ENCODE results near the gene DARS2. TPM values are rescaled to one million over a fixed set of nuclear protein-coding genes. Genes with fewer than 3 reads are reported as not detected.
A peak's percentile ranks its signal among the peaks of the same experiment; 100 is the strongest.
"Not testable (repeated sequence)": the region's sequence is repeated elsewhere in the genome, so short reads cannot be mapped to it uniquely, and the experiment has no call there.

The DARS2 gene
- total and polyA plus RNA-seq, 2 donors, result 6.5 to 17.0 TPM

GRCh38 chr1:173866413-173867115, 42.1 kb downstream of the DARS2 start:
- peaks cover 6% of the 10 kb centered on the region for H3K36me3 ChIP-seq (ENCODE audit: insufficient read depth)
- WGBS, result 14% methylated on average over 2 of the region's 2 CpGs
- H3K4me1 ChIP-seq (ENCODE audit: insufficient read depth), result no peaks in the 10 kb centered on the region
- DNase-seq (ENCODE audit: extremely low spot score), result no peak
- peak overlapping the region; percentile 43 for H3K4me3 ChIP-seq (ENCODE audit: low read depth, low read length)
- no peak overlapping the region for H3K27ac ChIP-seq (ENCODE audit: low read depth)

DNA sequence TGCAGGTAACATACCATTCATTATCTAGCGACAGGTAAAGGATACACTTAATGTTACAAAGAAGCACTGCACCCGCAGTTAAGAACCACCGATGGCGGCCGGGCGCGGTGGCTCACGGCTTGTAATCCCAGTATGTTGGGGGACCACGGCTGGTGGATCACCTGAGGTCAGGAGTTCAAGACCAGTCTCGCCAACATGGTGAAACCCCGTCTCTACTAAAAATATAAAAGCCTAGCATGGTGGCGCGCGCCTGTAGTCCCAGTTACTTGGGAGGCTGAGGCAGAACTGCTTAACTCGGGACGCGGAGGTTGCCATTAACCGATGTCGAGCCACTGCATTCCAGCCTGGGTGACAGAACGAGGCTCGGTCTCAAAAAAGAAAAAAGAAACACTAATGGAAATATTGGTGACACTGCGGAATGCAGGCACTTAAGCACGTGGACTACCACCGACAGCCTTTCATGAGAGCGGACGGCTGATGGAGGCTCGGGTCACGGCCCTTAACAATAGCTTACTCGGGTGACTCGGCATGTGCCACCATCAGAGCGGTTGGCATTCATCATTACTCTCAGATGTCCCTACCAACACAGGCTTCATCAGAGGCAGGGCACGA, 42.8 kb downstream of the DARS2 start:
- WGBS, result 4% methylated on average over 32 of the region's 32 CpGs
- DNase-seq (ENCODE audit: extremely low spot score), result no peak
- Histone ChIP-seq H3K36me3 (ENCODE audit: insufficient read depth) (peaks cover 6% of the 10 kb centered on the region), H3K27ac (ENCODE audit: low read depth) (peak overlapping the region; percentile 93), H3K4me3 (ENCODE audit: low read depth, low read length) (peak overlapping the region; percentile 43), H3K4me1 (ENCODE audit: insufficient read depth) (no peaks in the 10 kb centered on the region)

- peak within 1 kb of the TSS; percentile 96 for H3K27ac ChIP-seq (ENCODE audit: low read depth)
- peak; percentile 100 for DNase-seq (ENCODE audit: extremely low spot score)
- no peaks in the 10 kb centered on the region for H3K4me1 ChIP-seq (ENCODE audit: insufficient read depth)
- H3K36me3 ChIP-seq (ENCODE audit: insufficient read depth), result peaks cover 6% of the 10 kb centered on the region
- WGBS, result under 1% methylated on average over 30 of the region's 30 CpGs
- H3K4me3 ChIP-seq (ENCODE audit: low read depth, low read length), result peak within 1 kb of the TSS; percentile 71
Observed at GRCh38 chr1:173867753-173868265, 43.3 kb downstream of the DARS2 start, which contains the start of gene GAS5. TSS of gene GAS5 (minus strand) at chr1:173867989.

GRCh38 chr1:173868266-173869020, 44.0 kb downstream of the DARS2 start, which contains the start of gene ZBTB37:
TSS of gene ZBTB37 (plus strand) at chr1:173868380. CDS start at chr1:173870226, 1,846 bp downstream.
- under 1% methylated on average over 53 of the region's 53 CpGs for WGBS

GRCh38 chr1:173869021-173869359, 44.5 kb downstream of the DARS2 start:
- Histone ChIP-seq H3K4me3 (ENCODE audit: low read depth, low read length) (peak overlapping the region; percentile 71), H3K36me3 (ENCODE audit: insufficient read depth) (peaks cover 4% of the 10 kb centered on the region), H3K27ac (ENCODE audit: low read depth) (peak overlapping the region; percentile 96), H3K4me1 (ENCODE audit: insufficient read depth) (no peaks in the 10 kb centered on the region)
- no peak for DNase-seq (ENCODE audit: extremely low spot score)
- WGBS, result 3% methylated on average over 5 of the region's 5 CpGs

More at GRCh38 chr1:173868266-173869020, 44.0 kb downstream of the DARS2 start, which contains the start of gene ZBTB37:
- Histone ChIP-seq H3K36me3 (ENCODE audit: insufficient read depth) (peaks cover 6% of the 10 kb centered on the region), H3K4me1 (ENCODE audit: insufficient read depth) (no peaks in the 10 kb centered on the region), H3K27ac (ENCODE audit: low read depth) (peak within 1 kb of the TSS; percentile 96), H3K4me3 (ENCODE audit: low read depth, low read length) (peak within 1 kb of the TSS; percentile 71)
- DNase-seq (ENCODE audit: extremely low spot score), result peak; percentile 56

DNA sequence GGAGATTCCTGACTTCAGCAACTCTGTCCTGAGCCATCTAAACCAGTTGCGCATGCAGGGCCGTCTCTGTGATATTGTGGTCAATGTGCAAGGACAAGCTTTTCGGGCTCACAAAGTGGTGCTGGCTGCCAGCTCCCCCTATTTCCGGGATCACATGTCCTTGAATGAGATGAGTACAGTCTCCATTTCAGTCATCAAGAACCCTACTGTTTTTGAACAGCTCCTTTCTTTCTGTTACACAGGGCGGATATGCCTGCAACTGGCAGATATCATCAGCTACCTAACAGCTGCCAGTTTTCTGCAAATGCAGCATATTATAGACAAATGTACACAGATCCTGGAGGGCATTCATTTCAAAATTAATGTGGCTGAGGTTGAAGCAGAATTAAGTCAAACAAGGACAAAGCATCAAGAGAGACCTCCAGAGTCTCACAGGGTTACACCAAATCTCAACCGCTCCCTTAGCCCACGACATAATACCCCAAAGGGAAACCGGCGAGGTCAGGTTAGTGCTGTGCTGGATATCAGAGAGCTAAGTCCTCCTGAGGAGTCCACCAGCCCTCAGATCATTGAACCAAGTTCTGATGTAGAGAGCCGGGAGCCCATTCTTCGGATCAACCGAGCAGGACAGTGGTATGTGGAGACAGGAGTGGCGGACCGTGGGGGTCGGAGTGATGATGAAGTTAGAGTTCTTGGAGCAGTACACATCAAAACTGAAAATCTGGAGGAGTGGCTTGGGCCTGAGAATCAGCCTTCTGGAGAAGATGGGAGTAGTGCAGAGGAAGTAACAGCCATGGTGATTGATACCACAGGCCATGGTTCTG, 46.0 kb downstream of the DARS2 start:
- H3K4me1 ChIP-seq (ENCODE audit: insufficient read depth), result no peaks in the 10 kb centered on the region
- 86% methylated on average over 15 of the region's 15 CpGs for WGBS
- H3K27ac ChIP-seq (ENCODE audit: low read depth), result no peak overlapping the region
- DNase-seq (ENCODE audit: extremely low spot score), result no peak
- peaks cover 1% of the 10 kb centered on the region for H3K36me3 ChIP-seq (ENCODE audit: insufficient read depth)
- H3K4me3 ChIP-seq (ENCODE audit: low read depth, low read length), result no peak overlapping the region

- no peaks in the 10 kb centered on the region for H3K4me1 ChIP-seq (ENCODE audit: insufficient read depth)
- H3K4me3 ChIP-seq (ENCODE audit: low read depth, low read length), result no peak overlapping the region
- DNase-seq (ENCODE audit: extremely low spot score), result no peak
- WGBS, result 80% methylated on average over 5 of the region's 5 CpGs
- H3K36me3 ChIP-seq (ENCODE audit: insufficient read depth), result no peaks in the 10 kb centered on the region
- no peak overlapping the region for H3K27ac ChIP-seq (ENCODE audit: low read depth)
Observed at GRCh38 chr1:173871091-173871490, 46.6 kb downstream of the DARS2 start.

DNA sequence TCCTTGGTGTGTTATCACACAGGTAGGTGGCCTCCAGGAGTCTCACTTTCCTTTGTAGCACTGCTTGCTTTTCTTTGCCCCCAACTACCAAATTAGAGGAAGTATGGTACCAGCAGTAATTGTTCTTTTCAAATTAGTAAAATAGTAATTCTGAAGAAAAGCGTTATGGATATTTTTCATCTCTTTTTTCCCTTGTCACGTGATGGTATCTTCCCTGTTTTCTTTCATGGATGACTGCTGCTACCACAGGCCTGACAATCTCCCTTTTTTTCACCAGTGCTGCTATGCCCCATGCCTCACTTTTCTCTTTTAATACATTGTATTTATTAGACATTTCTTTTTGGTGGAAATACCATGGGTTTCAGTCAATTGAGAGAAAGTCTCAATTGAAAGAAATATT, 47.0 kb downstream of the DARS2 start:
- no peak overlapping the region for H3K27ac ChIP-seq (ENCODE audit: low read depth)
- no peak overlapping the region for H3K4me3 ChIP-seq (ENCODE audit: low read depth, low read length)
- 87% methylated on average over 2 of the region's 2 CpGs for WGBS
- H3K4me1 ChIP-seq (ENCODE audit: insufficient read depth), result no peaks in the 10 kb centered on the region
- no peak for DNase-seq (ENCODE audit: extremely low spot score)
- no peaks in the 10 kb centered on the region for H3K36me3 ChIP-seq (ENCODE audit: insufficient read depth)

DNA sequence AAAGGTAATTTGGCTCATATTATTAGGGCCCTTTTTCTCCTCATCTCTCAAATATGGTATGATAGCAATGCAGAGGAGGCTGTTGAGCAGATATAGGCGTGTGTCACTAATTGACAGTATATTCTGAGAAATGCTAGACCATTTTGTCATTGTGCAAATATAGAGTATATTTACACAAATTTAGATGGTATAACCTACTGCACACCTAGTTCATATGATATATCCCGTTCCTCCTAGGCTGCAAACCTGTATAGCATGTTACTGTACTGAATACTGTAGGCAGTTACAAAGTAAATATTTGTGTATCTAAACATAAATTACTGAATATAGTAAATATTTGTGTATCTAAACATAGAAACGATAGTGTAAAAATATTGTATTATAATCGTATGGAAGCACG, 52.3 kb downstream of the DARS2 start:
- WGBS, result 83% methylated on average over 5 of the region's 5 CpGs
- Histone ChIP-seq H3K4me1 (ENCODE audit: insufficient read depth) (no peaks in the 10 kb centered on the region), H3K27ac (ENCODE audit: low read depth) (no peak overlapping the region), H3K36me3 (ENCODE audit: insufficient read depth) (peaks cover 3% of the 10 kb centered on the region), H3K4me3 (ENCODE audit: low read depth, low read length) (no peak overlapping the region)
- DNase-seq (ENCODE audit: extremely low spot score), result no peak

DNA sequence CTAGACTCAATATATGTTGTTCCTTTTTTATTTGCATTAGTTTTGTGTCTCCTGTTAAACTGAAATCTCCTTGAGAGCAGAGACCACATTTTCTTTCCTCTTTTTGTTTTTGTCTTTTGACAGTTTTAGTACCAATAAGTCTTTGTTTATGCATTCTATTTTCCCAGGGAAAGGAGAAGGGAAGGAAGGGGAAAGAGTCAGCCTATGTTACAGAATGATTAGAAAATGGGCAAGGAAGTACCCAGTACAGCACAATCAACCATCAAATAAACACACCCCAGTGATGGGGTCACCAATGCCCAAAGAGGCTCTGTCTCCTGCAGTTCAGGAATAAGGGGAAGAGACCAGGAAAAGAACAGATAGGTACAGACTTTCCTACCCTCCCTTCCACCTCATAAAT, 53.8 kb downstream of the DARS2 start:
- no peaks in the 10 kb centered on the region for H3K4me1 ChIP-seq (ENCODE audit: insufficient read depth)
- peaks cover 3% of the 10 kb centered on the region for H3K36me3 ChIP-seq (ENCODE audit: insufficient read depth)
- H3K27ac ChIP-seq (ENCODE audit: low read depth), result no peak overlapping the region
- no peak for DNase-seq (ENCODE audit: extremely low spot score)
- no peak overlapping the region for H3K4me3 ChIP-seq (ENCODE audit: low read depth, low read length)

GRCh38 chr1:173881117-173881516, 56.6 kb downstream of the DARS2 start:
- H3K36me3 ChIP-seq (ENCODE audit: insufficient read depth); H3K4me3 ChIP-seq (ENCODE audit: low read depth, low read length); H3K4me1 ChIP-seq (ENCODE audit: insufficient read depth); DNase-seq (ENCODE audit: extremely low spot score); H3K27ac ChIP-seq (ENCODE audit: low read depth): not testable (repeated sequence)
- 84% methylated on average over 4 of the region's 4 CpGs for WGBS

DNA sequence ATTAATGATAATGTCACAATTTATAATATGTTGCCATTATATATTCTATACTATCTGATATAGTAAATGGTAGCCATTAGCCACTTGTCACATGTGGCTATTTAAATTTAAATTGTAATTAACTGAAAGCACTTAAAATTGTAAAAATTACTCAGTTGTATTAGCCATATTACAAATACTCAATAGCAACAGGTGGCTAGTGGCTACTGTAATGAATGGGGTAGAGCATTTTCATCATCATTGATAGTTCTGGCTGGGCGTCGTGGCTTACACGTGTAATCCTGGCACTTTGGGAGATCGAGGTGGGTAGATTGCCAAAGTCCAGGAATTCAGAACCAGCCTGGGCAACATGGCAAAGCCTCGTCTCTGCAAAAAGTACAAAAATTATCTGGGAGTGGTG, 60.2 kb downstream of the DARS2 start:
- DNase-seq (ENCODE audit: extremely low spot score), result no peak
- Histone ChIP-seq H3K27ac (ENCODE audit: low read depth) (no peak overlapping the region), H3K4me3 (ENCODE audit: low read depth, low read length) (no peak overlapping the region), H3K36me3 (ENCODE audit: insufficient read depth) (no peaks in the 10 kb centered on the region), H3K4me1 (ENCODE audit: insufficient read depth) (no peaks in the 10 kb centered on the region)
- 95% methylated on average over 5 of the region's 5 CpGs for WGBS

Measured in urinary bladder (tissue), 4 donors.